Endodermal cell (in vitro differentiated cells): ENCODE measurements around the gene MYCBP2. TPM values are rescaled to one million over a fixed set of nuclear protein-coding genes. Genes with fewer than 3 reads are reported as not detected.
"Not testable (repeated sequence)": the region's sequence is repeated elsewhere in the genome, so short reads cannot be mapped to it uniquely, and the experiment has no call there.

ENCODE experiments used
- DNase-seq: peaks from one replicate; pipeline ENCODE4 v3.0.0-alpha.2; 2017
- H3K27ac ChIP-seq: 2 replicates; pipeline ENCODE4 v1.5.1; 2013; ENCODE audit warnings: mild to moderate bottlenecking, low read depth, low read length, moderate library complexity
- H3K27me3 ChIP-seq: 2 replicates; pipeline ENCODE4 v1.6.1; 2013; ENCODE audit warnings: mild to moderate bottlenecking, low read length, moderate library complexity; ENCODE audit not compliant: insufficient read depth, control insufficient read depth, poor library complexity, severe bottlenecking
- H3K36me3 ChIP-seq: 2 replicates; pipeline ENCODE4 v1.7.0; 2013; ENCODE audit warnings: mild to moderate bottlenecking, low read length, moderate library complexity; ENCODE audit not compliant: control insufficient read depth, insufficient read depth
- H3K4me1 ChIP-seq: one replicate; pipeline ENCODE4 v1.7.0; 2013; ENCODE audit warnings: low read length; ENCODE audit not compliant: control insufficient read depth, insufficient read depth
- H3K4me3 ChIP-seq: 2 replicates; pipeline ENCODE4 v1.5.1; 2013; ENCODE audit warnings: mild to moderate bottlenecking, low read length, moderate library complexity
- H3K9ac ChIP-seq: 2 replicates; pipeline ENCODE4 v1.6.1; 2013; ENCODE audit warnings: mild to moderate bottlenecking, low read length, moderate library complexity; ENCODE audit not compliant: poor library complexity, severe bottlenecking; ENCODE audit errors: extremely low read depth
- H3K9me3 ChIP-seq: 2 replicates; pipeline ENCODE4 v1.6.1; 2013; ENCODE audit warnings: mild to moderate bottlenecking, low read length, moderate library complexity; ENCODE audit not compliant: control insufficient read depth
- H3K27ac Mint-ChIP-seq: 2 replicates; pipeline ENCODE4 v1.8.0; 2020; ENCODE audit warnings: mixed read lengths
- H3K27me3 Mint-ChIP-seq: 2 replicates; pipeline ENCODE4 v1.8.0; 2021; ENCODE audit warnings: mild to moderate bottlenecking, mixed read lengths; ENCODE audit not compliant: insufficient read depth
- H3K36me3 Mint-ChIP-seq: 2 replicates; pipeline ENCODE4 v1.8.0; 2020; ENCODE audit warnings: low read depth, mixed read lengths
- H3K4me1 Mint-ChIP-seq: 2 replicates; pipeline ENCODE4 v1.8.0; 2020; ENCODE audit warnings: mixed read lengths
- H3K4me3 Mint-ChIP-seq: 2 replicates; pipeline ENCODE4 v1.8.0; 2020; ENCODE audit warnings: mild to moderate bottlenecking, moderate library complexity, mixed read lengths
- H3K9me3 Mint-ChIP-seq: 2 replicates; pipeline ENCODE4 v1.8.0; 2020; ENCODE audit warnings: mild to moderate bottlenecking, mixed read lengths
- CTCF ChIP-seq: fragments of 200-600 bp; sonication (generic); conservative IDR thresholded peaks from 2 replicates; pipeline ENCODE4 v1.5.0; 2021; ENCODE audit warnings: antibody characterized with exemption, mild to moderate bottlenecking
- WGBS, 2 experiments: methylation state at CpG; one replicate each; pipeline versions ENCODE4 v1.1.5 to v1.1.7; 2013; ENCODE audit warnings: missing lambda C conversion rate in 2 of 2, mixed read lengths in 1 of 2; ENCODE audit not compliant: insufficient coverage in 1 of 2, insufficient read length in 1 of 2; 5-methylcytosine and 5-hydroxymethylcytosine counted together
- total RNA-seq, 2 donors: library from RNA; stranded (reverse); fragmentation: NEBNext Ultra II Directional in 1 of 2; extraction: Animal tissue kit (Norgen Biotek cat#: 25700) in 1 of 2; gene quantifications; 2 replicates in 1 of 2; 3 replicates in 1 of 2; pipeline ENCODE4 v1.2.1, GENCODE V29; 2021

The MYCBP2 gene
- total RNA-seq, 2 donors from 2014 or later = 32.5 to 32.9 TPM

GRCh38 chr13:77316430-77316829 is 10.5 kb downstream of the MYCBP2 start:
- Histone ChIP-seq H3K4me1 (no peaks in the 10 kb centered on the region), H3K27ac (no peak overlapping the region), H3K4me3 (no peak overlapping the region), H3K36me3 (no peaks in the 10 kb centered on the region), H3K9me3 (no peaks in the 10 kb centered on the region), H3K9ac (no peak overlapping the region), H3K27me3 (peaks cover 6% of the 10 kb centered on the region)
- Mint-ChIP-seq H3K27me3 (peaks cover 1% of the 10 kb centered on the region), H3K27ac (no peak overlapping the region), H3K4me3 (no peak overlapping the region), H3K4me1 (peaks cover 4% of the 10 kb centered on the region), H3K9me3 (no peaks in the 10 kb centered on the region), H3K36me3 (no peaks in the 10 kb centered on the region)
- 80 to 87% methylated on average over 2 to 4 of the region's 4 CpGs for WGBS, 2 experiments
- no peak for TF ChIP-seq CTCF
- DNase-seq = no peak

GRCh38 chr13:77315509-77315908 is 11.4 kb downstream of the MYCBP2 start:
- not testable (repeated sequence) for H3K36me3 ChIP-seq, H3K9ac ChIP-seq, H3K9me3 ChIP-seq, H3K27me3 Mint-ChIP-seq, H3K27me3 ChIP-seq, H3K27ac ChIP-seq, DNase-seq, H3K4me3 ChIP-seq, H3K4me3 Mint-ChIP-seq, H3K36me3 Mint-ChIP-seq, H3K27ac Mint-ChIP-seq, H3K9me3 Mint-ChIP-seq, H3K4me1 ChIP-seq
- H3K4me1 Mint-ChIP-seq = peaks cover 13% of the 10 kb centered on the region
- 93 to 98% methylated on average over 6 to 7 of the region's 7 CpGs for WGBS, 2 experiments

- Histone ChIP-seq H3K4me1 (no peaks in the 10 kb centered on the region), H3K27me3 (no peaks in the 10 kb centered on the region), H3K27ac (no peak overlapping the region), H3K36me3 (no peaks in the 10 kb centered on the region), H3K4me3 (no peak overlapping the region), H3K9ac (no peak overlapping the region), H3K9me3 (no peaks in the 10 kb centered on the region)
- no peak for DNase-seq
- no peaks in the 10 kb centered on the region for H3K36me3 Mint-ChIP-seq
- peaks cover 16% of the 10 kb centered on the region for H3K4me1 Mint-ChIP-seq
- no peak for TF ChIP-seq CTCF
- no peak overlapping the region for H3K27ac Mint-ChIP-seq
- WGBS, 2 experiments = 96 to 100% methylated on average over 2 to 3 of the region's 3 CpGs
- no peaks in the 10 kb centered on the region for H3K9me3 Mint-ChIP-seq
- no peaks in the 10 kb centered on the region for H3K27me3 Mint-ChIP-seq
- H3K4me3 Mint-ChIP-seq = no peak overlapping the region
Measured at GRCh38 chr13:77313923-77314322, 13.0 kb downstream of the MYCBP2 start.

- Histone ChIP-seq H3K9me3 (no peaks in the 10 kb centered on the region), H3K9ac (no peak overlapping the region), H3K27me3 (no peaks in the 10 kb centered on the region), H3K4me1 (no peaks in the 10 kb centered on the region), H3K27ac (no peak overlapping the region), H3K36me3 (no peaks in the 10 kb centered on the region), H3K4me3 (no peak overlapping the region)
- Mint-ChIP-seq H3K36me3 (no peaks in the 10 kb centered on the region), H3K4me1 (peaks cover 17% of the 10 kb centered on the region), H3K27me3 (no peaks in the 10 kb centered on the region), H3K9me3 (no peaks in the 10 kb centered on the region), H3K4me3 (no peak overlapping the region), H3K27ac (no peak overlapping the region)
- DNase-seq = no peak
- TF ChIP-seq CTCF = no peak
- no CpG with 5 or more reads among the region's 1 CpG for WGBS, 2 experiments
Measured at GRCh38 chr13:77312311-77312710, 14.6 kb downstream of the MYCBP2 start.
